Neural crest cell (in vitro differentiated cells): ENCODE data around the gene RHEX. TPM values are rescaled to one million over a fixed set of nuclear protein-coding genes. Genes with fewer than 3 reads are reported as not detected.

ENCODE experiments used
- DNase-seq: peaks from one replicate; pipeline ENCODE4 v3.0.0; 2021; ENCODE audit warnings: low read depth, mixed read lengths, low spot score
- H3K27ac Mint-ChIP-seq: one replicate; pipeline ENCODE4 v1.8.0; 2021; ENCODE audit warnings: mild to moderate bottlenecking, mixed read lengths; ENCODE audit not compliant: unreplicated experiment
- H3K27me3 Mint-ChIP-seq: 2 replicates; pipeline ENCODE4 v1.8.0; 2021; ENCODE audit warnings: low read depth, mild to moderate bottlenecking, mixed read lengths
- H3K36me3 Mint-ChIP-seq: 2 replicates; pipeline ENCODE4 v1.8.0; 2021; ENCODE audit warnings: low read depth, mild to moderate bottlenecking, mixed read lengths
- H3K4me1 Mint-ChIP-seq: 2 replicates; pipeline ENCODE4 v1.8.0; 2021; ENCODE audit warnings: mixed read lengths
- H3K4me3 Mint-ChIP-seq: one replicate; pipeline ENCODE4 v1.8.0; 2021; ENCODE audit warnings: mild to moderate bottlenecking, mixed read lengths
- H3K9me3 Mint-ChIP-seq: 2 replicates; pipeline ENCODE4 v1.8.0; 2021; ENCODE audit warnings: mixed read lengths
- total RNA-seq: library from RNA; stranded (reverse); gene quantifications from 2 replicates; pipeline ENCODE4 v1.2.1, GENCODE V29; 2021
- TF ChIP-seq, protein P1 (sequence below): fragments of 200-600 bp; sonication (generic); conservative IDR thresholded peaks from 2 replicates; pipeline ENCODE4 v1.5.0; 2021; ENCODE audit warnings: antibody characterized with exemption, mild to moderate bottlenecking

The RHEX gene
- total RNA-seq, 1 donor from 2014 or later = 0.93 TPM

GRCh38 chr1:206030714-206031113, 22.3 kb upstream of the RHEX start:
- Mint-ChIP-seq H3K9me3 (peaks cover 4% of the 10 kb centered on the region), H3K27ac (no peak overlapping the region), H3K4me3 (no peak overlapping the region), H3K4me1 (peaks cover 15% of the 10 kb centered on the region), H3K27me3 (peaks cover 12% of the 10 kb centered on the region), H3K36me3 (no peaks in the 10 kb centered on the region)
- DNase-seq = peak; percentile 65
- TF ChIP-seq, protein P1, sequence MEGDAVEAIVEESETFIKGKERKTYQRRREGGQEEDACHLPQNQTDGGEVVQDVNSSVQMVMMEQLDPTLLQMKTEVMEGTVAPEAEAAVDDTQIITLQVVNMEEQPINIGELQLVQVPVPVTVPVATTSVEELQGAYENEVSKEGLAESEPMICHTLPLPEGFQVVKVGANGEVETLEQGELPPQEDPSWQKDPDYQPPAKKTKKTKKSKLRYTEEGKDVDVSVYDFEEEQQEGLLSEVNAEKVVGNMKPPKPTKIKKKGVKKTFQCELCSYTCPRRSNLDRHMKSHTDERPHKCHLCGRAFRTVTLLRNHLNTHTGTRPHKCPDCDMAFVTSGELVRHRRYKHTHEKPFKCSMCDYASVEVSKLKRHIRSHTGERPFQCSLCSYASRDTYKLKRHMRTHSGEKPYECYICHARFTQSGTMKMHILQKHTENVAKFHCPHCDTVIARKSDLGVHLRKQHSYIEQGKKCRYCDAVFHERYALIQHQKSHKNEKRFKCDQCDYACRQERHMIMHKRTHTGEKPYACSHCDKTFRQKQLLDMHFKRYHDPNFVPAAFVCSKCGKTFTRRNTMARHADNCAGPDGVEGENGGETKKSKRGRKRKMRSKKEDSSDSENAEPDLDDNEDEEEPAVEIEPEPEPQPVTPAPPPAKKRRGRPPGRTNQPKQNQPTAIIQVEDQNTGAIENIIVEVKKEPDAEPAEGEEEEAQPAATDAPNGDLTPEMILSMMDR = peak; percentile 87

- H3K27ac Mint-ChIP-seq = no peak overlapping the region
- DNase-seq = no peak
- TF ChIP-seq, protein P1 = no peak
- H3K36me3 Mint-ChIP-seq = no peaks in the 10 kb centered on the region
- H3K4me1 Mint-ChIP-seq = peaks cover 15% of the 10 kb centered on the region
- H3K27me3 Mint-ChIP-seq = peaks cover 15% of the 10 kb centered on the region
- H3K4me3 Mint-ChIP-seq = no peak overlapping the region
- no peaks in the 10 kb centered on the region for H3K9me3 Mint-ChIP-seq
Observed at GRCh38 chr1:206032380-206033140, 20.4 kb upstream of the RHEX start.

DNA sequence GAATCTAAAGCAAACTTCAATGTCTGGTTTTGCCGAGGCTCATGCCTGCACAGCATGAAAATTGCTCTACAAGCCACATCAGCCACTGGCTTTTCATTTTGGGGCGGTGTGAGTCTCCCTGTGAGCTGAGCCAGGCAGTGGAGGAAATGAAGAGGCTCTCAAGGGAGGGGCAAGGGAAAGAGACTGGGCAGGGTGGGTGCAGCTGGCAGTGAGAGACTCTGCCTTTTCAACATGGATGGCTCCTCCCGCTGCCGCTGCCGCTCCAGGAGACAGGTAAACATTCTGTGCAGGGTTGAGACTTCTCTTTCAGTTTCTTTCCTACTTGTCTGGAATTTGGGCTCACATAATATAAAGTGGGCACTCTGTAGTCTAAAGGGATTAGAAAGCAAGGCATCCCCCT, 17.9 kb upstream of the RHEX start:
- Mint-ChIP-seq H3K4me3 (no peak overlapping the region), H3K36me3 (no peaks in the 10 kb centered on the region), H3K9me3 (no peaks in the 10 kb centered on the region), H3K27ac (no peak overlapping the region), H3K4me1 (peaks cover 30% of the 10 kb centered on the region), H3K27me3 (peaks cover 17% of the 10 kb centered on the region)
- no peak for DNase-seq
- TF ChIP-seq, protein P1 = no peak

DNA sequence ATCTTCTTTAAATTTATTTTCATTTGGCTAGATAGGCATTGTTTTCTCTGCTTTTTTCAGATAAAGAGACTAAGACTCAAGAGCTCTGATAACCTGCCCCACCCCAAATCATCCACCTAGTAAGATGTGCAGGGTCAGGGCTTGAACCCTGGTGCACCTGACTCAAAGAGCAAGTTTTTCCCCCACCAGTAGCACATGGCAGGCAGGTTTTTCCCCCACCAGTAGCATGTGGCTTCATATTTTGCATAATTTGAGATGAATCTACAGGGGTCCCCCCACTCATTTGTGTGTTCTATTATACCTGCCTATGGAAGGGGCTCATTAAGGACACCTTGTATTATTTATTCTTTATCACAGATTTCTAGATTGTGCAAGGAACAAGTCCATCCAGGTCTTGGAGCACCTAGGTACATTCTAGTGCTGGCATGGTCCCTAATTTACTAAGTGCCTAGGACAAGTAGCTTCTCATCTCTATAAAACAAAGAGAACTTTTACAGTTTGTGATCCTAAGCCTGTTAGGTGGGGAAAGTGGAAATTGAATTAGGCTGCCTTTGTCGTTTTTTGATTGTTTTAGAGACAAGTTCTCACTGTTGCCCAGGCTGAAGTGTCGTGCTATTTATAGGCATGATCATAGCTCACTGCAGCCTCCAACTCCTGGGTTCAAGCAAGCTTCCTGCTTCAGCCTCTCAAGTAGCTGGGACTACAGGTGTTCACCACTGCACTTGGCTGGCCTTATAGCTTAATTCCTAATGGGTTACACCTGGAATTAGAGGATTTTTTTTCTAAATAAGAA, 16.1 kb upstream of the RHEX start:
- no peak overlapping the region for H3K27ac Mint-ChIP-seq
- H3K4me1 Mint-ChIP-seq = peaks cover 36% of the 10 kb centered on the region
- TF ChIP-seq, protein P1 = no peak
- no peak overlapping the region for H3K4me3 Mint-ChIP-seq
- peaks cover 29% of the 10 kb centered on the region for H3K27me3 Mint-ChIP-seq
- no peaks in the 10 kb centered on the region for H3K36me3 Mint-ChIP-seq
- DNase-seq = no peak
- H3K9me3 Mint-ChIP-seq = no peaks in the 10 kb centered on the region

DNA sequence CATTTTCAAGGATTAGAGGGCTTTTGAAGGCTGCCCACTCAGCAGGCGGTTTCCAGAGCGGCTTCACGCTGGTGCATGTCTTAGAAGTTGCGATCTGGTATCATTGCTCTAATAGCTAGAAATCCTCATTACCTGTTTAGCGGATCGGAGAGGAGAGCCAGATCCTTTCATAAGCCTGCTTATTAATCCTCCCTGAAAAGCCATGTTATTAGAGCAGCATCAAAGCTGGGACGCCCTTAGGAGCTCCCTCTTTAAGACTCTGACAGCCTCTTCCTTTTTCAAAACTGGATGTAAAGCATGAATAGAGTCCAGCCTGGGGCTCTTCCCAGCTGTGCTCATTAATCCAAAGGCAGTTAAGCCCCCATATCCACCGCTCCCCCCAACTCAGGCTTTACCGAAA, 15.4 kb upstream of the RHEX start:
- no peak for DNase-seq
- H3K27me3 Mint-ChIP-seq = peaks cover 29% of the 10 kb centered on the region
- TF ChIP-seq, protein P1 = no peak
- no peaks in the 10 kb centered on the region for H3K9me3 Mint-ChIP-seq
- no peak overlapping the region for H3K4me3 Mint-ChIP-seq
- H3K27ac Mint-ChIP-seq = no peak overlapping the region
- H3K4me1 Mint-ChIP-seq = peaks cover 31% of the 10 kb centered on the region
- H3K36me3 Mint-ChIP-seq = no peaks in the 10 kb centered on the region
